Lung microvascular endothelial cell (primary cell): ENCODE measurements around the gene FCSK. TPM values are rescaled to one million over a fixed set of nuclear protein-coding genes. Genes with fewer than 3 reads are reported as not detected.
A peak's percentile ranks its signal among the peaks of the same experiment; 100 is the strongest.

ENCODE experiments used
- DNase-seq, 2 donors: peaks; one replicate each; pipeline versions ENCODE4 v3.0.0 to v3.0.0-alpha.2; 2010; ENCODE audit warnings: low read depth in 2 of 2
- total RNA-seq: library from RNA; depleted of rRNA; stranded (reverse); fragments of >200 nt; gene quantifications from 2 replicates; pipeline ENCODE4 v1.2.1, GENCODE V29; 2014

The FCSK gene
- total RNA-seq, 1 donor from 2014 or later: 9.7 TPM

DNA sequence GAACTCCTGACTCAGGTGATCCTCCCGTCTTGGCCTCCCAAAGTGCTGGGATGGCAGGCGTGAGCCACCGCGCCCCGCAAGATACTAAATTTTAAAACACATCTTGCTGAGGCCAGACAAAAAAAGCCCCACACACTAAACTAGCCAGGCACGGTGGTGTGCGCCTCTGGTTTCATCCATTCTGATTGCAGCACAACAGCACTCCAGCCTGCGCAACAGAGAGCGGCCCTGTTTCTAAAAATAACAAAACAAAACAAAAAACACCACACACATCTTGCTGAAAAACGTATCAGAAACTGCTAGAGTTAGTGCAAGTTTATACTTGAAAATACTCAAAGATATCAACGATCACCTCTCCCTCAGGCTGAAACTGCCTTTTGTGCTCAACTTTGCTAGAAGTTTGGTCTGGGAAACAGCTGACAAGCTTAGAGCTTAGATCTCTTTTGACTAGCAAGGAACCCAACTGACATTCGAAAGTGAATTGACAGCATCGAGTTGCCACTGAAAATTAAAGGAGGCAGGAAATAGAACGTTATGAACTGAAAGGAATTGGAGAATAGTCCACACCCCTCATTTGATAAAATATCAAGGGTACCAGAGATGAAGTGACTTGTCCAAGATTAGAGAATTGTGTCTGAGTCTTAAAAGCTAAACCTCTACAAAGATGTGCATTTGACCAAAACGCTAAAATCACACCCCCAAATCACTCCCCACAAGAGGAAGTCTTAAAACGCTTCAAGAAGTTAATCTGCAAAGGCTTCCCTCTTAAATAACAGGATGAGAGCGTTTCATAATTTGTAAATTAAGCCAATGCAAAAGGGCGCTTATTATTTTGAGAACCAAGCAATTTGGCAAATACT lies 68.1 kb downstream of the FCSK start:
- no peak for DNase-seq

DNA sequence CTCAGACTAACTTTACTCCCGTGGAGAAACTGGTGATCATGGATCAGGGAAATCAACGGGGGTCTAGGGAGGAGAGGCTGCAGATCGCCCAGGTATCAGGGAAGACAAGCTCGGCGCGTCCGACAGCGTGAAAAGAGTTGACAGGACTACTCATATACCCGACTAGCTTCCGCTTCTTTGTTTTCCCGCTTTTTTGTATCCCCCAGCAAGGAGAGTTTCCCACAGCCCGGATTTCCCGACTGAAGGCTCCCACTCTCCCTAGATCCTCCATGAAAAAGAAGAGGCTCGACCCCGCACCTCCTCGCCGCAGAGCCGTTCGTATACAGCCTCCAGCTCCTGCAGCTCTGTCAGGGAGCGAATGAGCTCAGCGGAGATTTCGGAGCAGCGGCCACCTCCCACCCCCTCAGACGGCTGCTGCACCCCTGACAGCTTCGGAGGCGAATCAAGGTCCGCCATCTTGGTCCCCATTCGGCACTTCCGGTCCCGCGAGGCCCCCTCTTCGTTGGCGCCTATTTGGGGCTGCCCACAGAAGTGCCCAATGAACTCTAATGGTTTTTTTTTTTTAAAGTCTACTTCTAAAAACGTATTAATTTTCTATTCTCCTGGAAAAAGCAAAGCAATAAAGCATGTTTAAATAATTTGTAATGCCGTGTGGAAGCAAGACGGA lies 68.8 kb downstream of the FCSK start, which contains the start of gene COG4:
COG4 (minus strand) TSS at position 479 of the 667 bp plus-strand sequence; CDS start at position 468, 11 bp downstream.
- DNase-seq: peak; percentile 87 to 91

DNA sequence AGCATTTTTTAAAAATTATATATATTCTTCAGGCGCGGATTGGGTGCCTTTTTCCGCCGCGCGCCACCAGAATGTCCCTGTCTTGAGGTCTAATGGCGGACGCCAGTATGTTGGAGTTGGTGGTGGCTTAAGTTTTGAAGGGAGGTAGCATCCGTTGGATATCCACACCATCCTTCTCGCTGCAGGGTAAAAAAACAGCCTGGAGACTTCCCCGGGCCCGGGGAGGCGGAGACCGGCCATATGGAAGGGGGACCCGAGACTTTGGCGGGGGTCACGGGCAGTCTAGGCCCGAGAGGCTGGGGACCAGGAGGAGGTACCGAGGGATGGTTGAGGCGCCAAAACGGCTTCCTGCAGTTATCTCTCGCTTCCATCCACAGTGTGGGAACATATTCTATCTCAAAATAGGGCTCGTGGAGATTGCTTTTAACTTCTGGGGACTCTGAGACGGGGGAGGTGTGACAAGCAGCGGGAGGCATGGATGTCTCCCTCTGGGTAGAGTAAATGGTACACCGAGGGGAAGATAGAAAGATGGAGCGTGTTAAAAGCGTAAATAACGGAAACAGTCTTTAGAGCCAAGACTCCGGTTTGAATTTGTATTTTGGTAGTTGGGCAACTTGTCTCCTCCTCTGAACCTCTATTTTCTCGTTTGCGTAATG lies 69.5 kb downstream of the FCSK start, which contains the start of gene SF3B3:
SF3B3 (plus strand) TSS at position 74 of the 656 bp plus-strand sequence. CDS start 2,841 bp downstream, outside the sequence.
- DNase-seq: peak in 1 of 2 donors; percentile 73

DNA sequence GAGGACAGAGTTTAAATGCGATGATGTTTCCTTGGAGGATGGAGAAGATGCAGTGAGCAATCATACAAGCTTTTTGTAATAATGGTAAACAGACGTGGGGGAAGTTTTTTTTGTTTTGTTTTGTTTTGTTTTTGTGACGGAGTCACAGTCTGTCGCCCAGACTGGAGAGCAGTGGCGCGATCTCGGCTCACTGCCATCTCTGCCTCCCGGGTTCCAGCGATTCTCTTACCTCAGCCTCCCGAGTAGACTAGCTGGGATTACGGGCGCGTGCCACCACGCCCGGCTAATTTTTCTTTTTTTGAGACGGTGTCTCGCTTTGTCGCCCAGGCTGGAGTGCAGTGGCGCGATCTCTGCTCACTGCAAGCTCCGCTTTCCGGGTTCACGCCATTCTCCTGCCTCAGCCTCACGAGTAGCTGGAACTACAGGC lies 70.0 kb downstream of the FCSK start:
- peak in 1 of 2 donors; percentile 41 for DNase-seq

DNA sequence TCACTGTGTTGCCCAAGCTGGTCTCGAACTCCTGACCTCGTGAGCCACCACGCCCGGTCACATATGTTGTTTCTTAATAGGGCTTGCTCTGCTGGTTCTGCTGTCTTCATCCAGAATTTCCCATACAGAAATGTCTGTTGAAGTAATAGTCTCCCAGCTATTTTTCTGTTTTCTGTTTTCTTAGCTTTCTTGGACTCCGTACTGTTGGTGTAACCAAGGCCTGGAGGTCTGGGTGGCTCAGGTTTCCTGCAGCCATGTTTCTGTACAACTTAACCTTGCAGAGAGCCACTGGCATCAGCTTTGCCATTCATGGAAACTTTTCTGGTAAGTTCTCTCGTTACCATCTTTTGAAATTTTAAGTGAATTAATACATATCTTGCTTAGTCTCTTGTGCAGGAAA lies 72.0 kb downstream of the FCSK start:
- DNase-seq: no peak

DNA sequence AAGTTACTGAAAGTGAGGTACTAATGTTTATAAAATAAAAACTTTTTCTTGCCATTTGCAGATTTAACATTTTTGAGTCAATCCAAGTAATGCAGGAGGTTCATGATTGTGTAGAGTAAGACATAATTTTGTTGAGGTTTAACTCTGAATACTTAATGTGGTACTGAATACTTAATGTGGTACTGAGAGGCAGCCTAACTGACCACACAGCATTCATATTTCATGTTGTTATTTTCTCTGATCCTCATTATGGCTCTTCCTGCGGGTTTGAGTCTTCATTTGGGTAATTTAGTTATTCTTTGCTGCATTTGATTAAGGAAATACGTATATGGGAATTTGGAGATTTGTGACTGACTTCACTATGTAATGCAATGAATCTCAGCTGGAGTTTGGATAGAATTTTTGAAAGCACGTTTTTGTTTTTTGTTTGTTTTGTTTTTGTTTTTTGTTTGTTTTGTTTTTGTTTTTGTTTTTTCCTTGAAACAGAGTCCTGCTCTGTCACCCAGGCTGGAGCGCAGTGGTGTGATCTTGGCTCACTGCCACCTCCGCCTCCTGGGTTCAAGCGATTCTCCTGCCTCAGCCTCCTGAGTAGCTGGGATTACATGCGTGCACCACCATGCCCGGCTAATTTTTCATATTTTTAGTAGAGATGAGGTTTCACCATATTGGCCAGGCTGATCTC lies 73.1 kb downstream of the FCSK start:
- DNase-seq: no peak

DNA sequence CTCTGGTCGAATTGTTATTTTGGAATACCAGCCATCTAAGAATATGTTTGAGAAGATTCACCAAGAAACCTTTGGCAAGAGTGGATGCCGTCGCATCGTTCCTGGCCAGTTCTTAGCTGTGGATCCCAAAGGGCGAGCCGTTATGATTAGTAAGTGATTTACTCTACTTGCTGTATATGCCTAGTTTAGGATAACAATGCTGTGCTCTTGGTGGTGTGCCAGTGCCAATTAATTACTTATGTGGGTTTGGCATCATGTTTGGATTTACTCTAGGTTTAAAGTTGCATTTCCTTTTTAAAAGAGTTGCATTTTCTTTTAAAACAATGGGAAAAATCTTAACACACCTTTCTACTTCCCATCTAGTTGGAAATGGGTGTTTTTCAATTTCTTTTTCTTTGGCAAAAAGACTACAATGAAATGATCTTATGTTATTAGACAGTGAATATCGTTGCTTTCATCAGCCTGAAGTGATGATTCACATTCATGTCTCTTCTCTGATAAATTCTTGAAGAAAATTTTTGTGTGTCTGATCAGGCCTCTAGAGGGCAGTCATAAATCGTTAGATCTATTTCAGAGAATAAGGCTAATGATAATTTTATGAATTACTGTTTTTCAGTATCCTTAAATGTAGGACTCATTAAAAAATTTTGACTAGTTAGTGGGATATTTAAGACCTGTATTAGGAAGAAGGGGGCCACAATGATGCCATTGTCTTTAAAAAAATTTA lies 74.8 kb downstream of the FCSK start:
- DNase-seq: peak; percentile 66 to 72

Other genes with a start within 250 kb of the FCSK start
- 28.3 and 43.7 TPM in 2 replicates for gene EXOSC6, start 202.7 kb upstream of the FCSK start, total RNA-seq
- 66.0 and 148 TPM in 2 replicates for gene AARS1, start 165.1 kb upstream of the FCSK start, total RNA-seq
- gene DDX19B, start 155.4 kb upstream of the FCSK start, total RNA-seq: 15.5 and 19.4 TPM in 2 replicates
- 22.7 and 31.3 TPM in 2 replicates for gene DDX19A, start 107.7 kb upstream of the FCSK start, total RNA-seq
- 29.0 and 37.9 TPM in 2 replicates for gene ST3GAL2, start 15.5 kb upstream of the FCSK start, total RNA-seq
- 59.5 and 71.8 TPM in 2 replicates for gene COG4, start 69.0 kb downstream of the FCSK start, total RNA-seq
- 39.2 and 50.8 TPM in 2 replicates for gene SF3B3, start 69.2 kb downstream of the FCSK start, total RNA-seq
- gene IL34, start 192.0 kb downstream of the FCSK start, total RNA-seq: 2.0 and 2.8 TPM in 2 replicates
- gene MTSS2, start 231.5 kb downstream of the FCSK start, total RNA-seq: 7.8 and 11.1 TPM in 2 replicates